Upper lobe of left lung (tissue), 6 donors: Measurements from ENCODE around the gene ZNF778. TPM values are rescaled to one million over a fixed set of nuclear protein-coding genes. Genes with fewer than 3 reads are reported as not detected.
A peak's percentile ranks its signal among the peaks of the same experiment; 100 is the strongest.
"Not testable (repeated sequence)": the region's sequence is repeated elsewhere in the genome, so short reads cannot be mapped to it uniquely, and the experiment has no call there.

Experiments used
- ATAC-seq, 2 donors: fragments of 200-7000 bp; cut with Tn5 transposase; one replicate each; pipeline ENCODE4 v1.9.1; 2022; ENCODE audit warnings: mild to moderate bottlenecking in 2 of 2, moderate library complexity in 2 of 2; ENCODE audit not compliant: low FRiP score in 2 of 2
- DNase-seq, 2 donors: peaks; one replicate each; pipeline ENCODE4 v3.0.0-alpha.2; 2019 to 2020
- H3K27ac ChIP-seq, 4 donors: fragments of 200-600 bp; sonication (generic); one replicate each; pipeline ENCODE4 v1.5.1; 2016 to 2019
- H3K27me3 ChIP-seq, 4 donors: fragments of 200-600 bp; sonication (generic); one replicate each; pipeline ENCODE4 v1.5.1; 2017 to 2019
- H3K36me3 ChIP-seq, 4 donors: fragments of 200-600 bp; sonication (generic); one replicate each; pipeline ENCODE4 v1.5.1; 2016 to 2019
- H3K4me1 ChIP-seq, 4 donors: fragments of 200-600 bp; sonication (generic); one replicate each; pipeline ENCODE4 v1.5.1; 2018 to 2019
- H3K4me3 ChIP-seq, 4 donors: fragments of 200-600 bp; sonication (generic); one replicate each; pipeline ENCODE4 v1.5.1; 2017 to 2019; ENCODE audit warnings: mild to moderate bottlenecking in 2 of 4, moderate library complexity in 1 of 4
- H3K9me3 ChIP-seq, 4 donors: fragments of 200-600 bp; sonication (generic); one replicate each; pipeline ENCODE4 v1.5.1; 2018 to 2019
- CTCF ChIP-seq, 6 experiments: fragments of 450-650 bp in 4 of 6; fragments of 200-600 bp in 2 of 6; sonication (generic) in 2 of 6; IDR thresholded peaks; one replicate each; pipeline ENCODE4 v1.5.1; 2016 to 2019; ENCODE audit warnings: antibody characterized with exemption in 6 of 6
- EP300 ChIP-seq, 4 donors: sonication (generic); formaldehyde crosslinking; IDR thresholded peaks; one replicate each; pipeline ENCODE4 v1.5.1; 2017; ENCODE audit warnings: antibody characterized with exemption in 4 of 4, control low read depth in 2 of 4
- POLR2A ChIP-seq, 4 donors: fragments of 450-650 bp; IDR thresholded peaks; one replicate each; pipeline ENCODE4 v1.5.1; 2016 to 2017; ENCODE audit warnings: antibody characterized with exemption in 4 of 4, mild to moderate bottlenecking in 2 of 4
- POLR2AphosphoS5 ChIP-seq, 2 donors: sonication (generic); formaldehyde crosslinking; IDR thresholded peaks; one replicate each; pipeline ENCODE4 v1.5.1; 2017; ENCODE audit warnings: antibody characterized with exemption in 2 of 2
- WGBS, 2 donors: methylation state at CpG; one replicate each; pipeline ENCODE4 v1.1.5; 2017 to 2018; 5-methylcytosine and 5-hydroxymethylcytosine counted together
- total RNA-seq, 6 donors: library from RNA; depleted of rRNA in 4 of 6; stranded (reverse); fragments of >200 nt in 4 of 6; gene quantifications; one replicate each; pipeline versions ENCODE4 v1.1.0 to v1.2.1, GENCODE V29; 2016 to 2021
- donor health status: DM: no; HTN: no; CAD: no; lungs with moderate emphysema.
- donor health status: DM: no; HTN: yes; CAD: no; lungs with severe emphysema.

ZNF778 gene
- total RNA-seq, 6 donors from 2014 or later = 12.3 to 50.1 (median 17.7) TPM

- Histone ChIP-seq H3K4me1 (peaks cover 8 to 19% (median 15%) of the 10 kb centered on the region in 4 donors), H3K4me3 (peak overlapping the region in 2 of 4 donors; percentile 20 to 36), H3K9me3 (peaks cover 0 to 9% (median 0%) of the 10 kb centered on the region in 4 donors), H3K36me3 (peaks cover 3 to 19% (median 19%) of the 10 kb centered on the region in 4 donors), H3K27me3 (peaks cover 0 to 8% (median 3%) of the 10 kb centered on the region in 4 donors), H3K27ac (peak overlapping the region in 3 of 4 donors; percentile 59 to 76 (median 59))
- no peak for DNase-seq
- peak in 1 of 4 donors; percentile 30 for TF ChIP-seq EP300 (IDR thresholded peaks at IDR 0.05)
- no peak for TF ChIP-seq POLR2AphosphoS5 (IDR thresholded peaks at IDR 0.05)
- no peak for ATAC-seq
- WGBS, 2 donors = 77 to 78% methylated on average over 24 to 29 of the region's 30 CpGs
These were observed 44.4 kb downstream of the ZNF778 start for GRCh38 chr16:89261691-89262563.

GRCh38 chr16:89264800-89265550 lies 47.5 kb downstream of the ZNF778 start:
- 86 to 95% methylated on average over 7 to 19 of the region's 19 CpGs for WGBS, 2 donors
- DNase-seq = no peak
- H3K36me3 ChIP-seq = peaks cover 6 to 41% (median 40%) of the 10 kb centered on the region in 4 donors

GRCh38 chr16:89265647-89266046 lies 48.1 kb downstream of the ZNF778 start:
- ATAC-seq (no peak), DNase-seq (no peak)
- Histone ChIP-seq H3K4me3 (no peak overlapping the region), H3K4me1 (peaks cover 0 to 8% (median 6%) of the 10 kb centered on the region in 4 donors), H3K36me3 (peaks cover 13 to 48% (median 47%) of the 10 kb centered on the region in 4 donors), H3K27me3 (no peaks in the 10 kb centered on the region), H3K9me3 (peaks cover 0 to 9% (median 0%) of the 10 kb centered on the region in 4 donors), H3K27ac (no peak overlapping the region)
- no peak for TF ChIP-seq EP300 (IDR thresholded peaks at IDR 0.05)
- no peak for TF ChIP-seq POLR2AphosphoS5 (IDR thresholded peaks at IDR 0.05)
- TF ChIP-seq CTCF (IDR thresholded peaks at IDR 0.05) = no peak
- TF ChIP-seq POLR2A (IDR thresholded peaks at IDR 0.05) = no peak
- 91 to 95% methylated on average over 14 to 21 of the region's 21 CpGs for WGBS, 2 donors

More at GRCh38 chr16:89264800-89265550, 47.5 kb downstream of the ZNF778 start:
- H3K4me1 ChIP-seq = peaks cover 0 to 8% (median 6%) of the 10 kb centered on the region in 4 donors
- no peak overlapping the region for H3K4me3 ChIP-seq
- H3K27me3 ChIP-seq = no peaks in the 10 kb centered on the region
- H3K27ac ChIP-seq = no peak overlapping the region
- TF ChIP-seq EP300 (IDR thresholded peaks at IDR 0.05) (no peak), CTCF (IDR thresholded peaks at IDR 0.05) (no peak), POLR2A (IDR thresholded peaks at IDR 0.05) (no peak), POLR2AphosphoS5 (IDR thresholded peaks at IDR 0.05) (no peak)
- H3K9me3 ChIP-seq = peaks cover 0 to 9% (median 0%) of the 10 kb centered on the region in 4 donors
- ATAC-seq = no peak

- H3K27me3 ChIP-seq = no peaks in the 10 kb centered on the region
- peaks cover 15 to 58% (median 52%) of the 10 kb centered on the region in 4 donors for H3K36me3 ChIP-seq
- H3K9me3 ChIP-seq = peaks cover 0 to 9% (median 0%) of the 10 kb centered on the region in 4 donors
- H3K27ac ChIP-seq = no peak overlapping the region
- TF ChIP-seq POLR2AphosphoS5 (IDR thresholded peaks at IDR 0.05) (no peak), POLR2A (IDR thresholded peaks at IDR 0.05) (no peak), CTCF (IDR thresholded peaks at IDR 0.05) (no peak), EP300 (IDR thresholded peaks at IDR 0.05) (no peak)
- peaks cover 0 to 5% (median under 1%) of the 10 kb centered on the region in 4 donors for H3K4me1 ChIP-seq
- 92 to 96% methylated on average over 5 to 13 of the region's 17 CpGs for WGBS, 2 donors
- ATAC-seq (no peak), DNase-seq (no peak)
- H3K4me3 ChIP-seq = no peak overlapping the region
These were observed 49.1 kb downstream of the ZNF778 start for GRCh38 chr16:89266521-89267134.

GRCh38 chr16:89267746-89268145 lies 50.2 kb downstream of the ZNF778 start:
- H3K36me3 ChIP-seq = peaks cover 15 to 69% (median 62%) of the 10 kb centered on the region in 4 donors
- DNase-seq, H3K27ac ChIP-seq, ATAC-seq, H3K27me3 ChIP-seq, H3K4me1 ChIP-seq, H3K4me3 ChIP-seq, H3K9me3 ChIP-seq: not testable (repeated sequence)
- WGBS, 2 donors = 89 to 91% methylated on average over 3 to 14 of the region's 15 CpGs
